GM19025 (cell line): ENCODE results near the gene MARS1.
"Not testable (repeated sequence)": the region's sequence is repeated elsewhere in the genome, so short reads cannot be mapped to it uniquely, and the experiment has no call there.

Experiments used
- ATAC-seq: cut with Tn5 transposase; IDR thresholded peaks from one replicate; pipeline ENCODE4 v1.9.1; 2021; ENCODE audit warnings: mild to moderate bottlenecking, low read depth, moderate library complexity; ENCODE audit not compliant: unreplicated experiment

The MARS1 gene

DNA sequence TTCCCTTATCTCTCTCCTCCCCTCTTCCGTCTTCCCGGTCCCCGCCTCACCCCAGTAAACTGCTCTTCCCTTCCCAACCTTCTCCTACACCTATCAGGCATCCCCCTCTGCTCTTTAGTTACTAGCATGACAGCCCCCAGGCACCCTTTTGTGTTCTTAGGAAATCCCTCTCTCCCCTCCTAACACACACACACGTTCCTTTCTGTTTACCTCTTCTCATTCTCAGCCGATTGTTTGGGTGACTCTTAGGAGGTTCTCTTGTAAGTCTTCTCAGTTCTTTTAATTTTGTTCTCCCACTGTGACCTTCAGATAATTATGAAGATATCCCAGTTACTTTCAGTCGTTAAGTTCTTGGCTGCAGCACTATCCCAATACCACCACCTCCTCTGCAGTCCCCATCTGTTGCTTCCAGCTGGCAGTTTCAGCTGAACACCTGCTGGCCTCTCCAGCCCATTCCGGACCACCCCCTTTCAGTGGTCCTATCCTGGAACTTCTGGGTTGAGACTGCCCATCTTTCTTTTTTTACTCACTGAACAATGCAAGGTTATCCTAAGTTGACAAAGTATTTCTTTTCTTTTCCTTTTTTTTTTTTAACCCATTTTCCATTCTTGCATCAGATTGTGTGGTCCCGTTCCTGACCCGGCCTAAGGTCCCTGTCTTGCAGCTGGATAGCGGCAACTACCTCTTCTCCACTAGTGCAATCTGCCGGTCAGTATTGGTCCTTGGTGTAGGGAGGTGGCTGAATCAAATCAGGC, 711 bp downstream of the MARS1 start:
- no peak for ATAC-seq

DNA sequence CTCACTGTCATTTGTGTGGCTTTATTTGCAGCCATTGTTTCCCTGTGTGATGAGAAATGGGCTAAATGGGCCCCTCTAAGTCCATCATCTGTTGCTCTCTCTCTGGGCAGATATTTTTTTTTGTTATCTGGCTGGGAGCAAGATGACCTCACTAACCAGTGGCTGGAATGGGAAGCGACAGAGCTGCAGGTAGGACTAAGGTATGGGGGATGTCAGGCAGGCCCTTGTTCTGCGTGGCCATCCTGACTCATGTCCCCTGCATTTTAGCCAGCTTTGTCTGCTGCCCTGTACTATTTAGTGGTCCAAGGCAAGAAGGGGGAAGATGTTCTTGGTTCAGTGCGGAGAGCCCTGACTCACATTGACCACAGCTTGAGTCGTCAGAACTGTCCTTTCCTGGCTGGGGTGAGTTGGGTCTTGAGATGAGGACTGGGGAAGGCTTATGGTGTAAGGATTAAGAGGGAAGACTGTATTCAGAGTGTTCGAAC, 1.3 kb downstream of the MARS1 start:
- no peak for ATAC-seq

DNA sequence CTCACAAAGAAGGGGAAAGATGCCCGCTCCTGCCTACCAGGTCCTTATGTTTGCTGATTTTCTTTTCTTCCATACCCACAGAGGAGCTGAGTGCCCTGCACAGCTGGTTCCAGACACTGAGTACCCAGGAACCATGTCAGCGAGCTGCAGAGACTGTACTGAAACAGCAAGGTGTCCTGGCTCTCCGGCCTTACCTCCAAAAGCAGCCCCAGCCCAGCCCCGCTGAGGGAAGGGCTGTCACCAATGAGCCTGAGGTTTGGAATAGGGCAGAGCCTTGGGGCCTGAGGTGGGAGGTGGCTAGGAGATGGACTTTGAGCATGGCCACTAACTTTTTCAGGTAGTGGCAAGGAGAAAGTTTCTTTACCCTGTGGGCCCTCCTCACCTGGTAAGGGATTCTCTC, 2.3 kb downstream of the MARS1 start:
- no peak for ATAC-seq

DNA sequence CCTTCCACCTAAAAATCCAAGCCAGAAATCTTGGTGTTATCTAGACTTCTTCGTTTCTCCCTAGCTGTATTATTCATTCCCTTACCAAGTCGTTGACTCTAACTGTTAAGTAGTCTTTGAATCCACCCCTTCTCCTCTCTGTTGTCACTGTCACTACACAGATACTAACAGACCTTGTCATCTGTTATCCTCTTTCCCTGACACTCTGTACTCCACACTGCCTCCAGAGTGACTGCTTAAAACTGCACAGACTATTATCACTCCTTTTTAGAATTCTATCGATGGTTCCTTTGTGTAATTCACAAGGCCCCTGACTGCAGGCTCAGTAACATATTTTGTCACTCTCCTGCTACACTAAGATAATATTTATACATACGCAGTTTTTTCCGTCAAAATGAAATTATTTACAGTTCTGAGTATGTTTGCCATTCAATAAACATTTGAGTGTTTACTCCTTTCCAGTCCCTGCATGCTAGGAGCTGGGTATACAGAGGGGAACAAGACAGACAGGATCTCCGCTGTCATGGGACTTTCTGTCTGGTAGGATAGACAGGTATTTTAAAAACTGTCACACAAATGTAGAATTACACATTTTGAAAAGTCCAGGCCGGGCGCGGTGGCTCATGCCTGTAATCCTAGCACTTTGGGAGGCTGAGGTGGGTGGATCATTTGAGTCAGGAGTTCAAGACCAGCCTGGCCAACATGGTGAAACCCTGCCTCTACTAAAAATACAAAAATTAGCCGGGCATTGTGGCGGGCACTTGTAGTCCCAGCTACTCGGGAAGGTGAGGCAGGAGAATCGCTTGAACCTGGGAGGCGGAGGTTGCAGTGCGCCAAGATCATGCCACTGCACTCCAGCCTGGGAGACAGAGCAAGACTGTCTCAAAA, 3.8 kb downstream of the MARS1 start:
- ATAC-seq: no peak

DNA sequence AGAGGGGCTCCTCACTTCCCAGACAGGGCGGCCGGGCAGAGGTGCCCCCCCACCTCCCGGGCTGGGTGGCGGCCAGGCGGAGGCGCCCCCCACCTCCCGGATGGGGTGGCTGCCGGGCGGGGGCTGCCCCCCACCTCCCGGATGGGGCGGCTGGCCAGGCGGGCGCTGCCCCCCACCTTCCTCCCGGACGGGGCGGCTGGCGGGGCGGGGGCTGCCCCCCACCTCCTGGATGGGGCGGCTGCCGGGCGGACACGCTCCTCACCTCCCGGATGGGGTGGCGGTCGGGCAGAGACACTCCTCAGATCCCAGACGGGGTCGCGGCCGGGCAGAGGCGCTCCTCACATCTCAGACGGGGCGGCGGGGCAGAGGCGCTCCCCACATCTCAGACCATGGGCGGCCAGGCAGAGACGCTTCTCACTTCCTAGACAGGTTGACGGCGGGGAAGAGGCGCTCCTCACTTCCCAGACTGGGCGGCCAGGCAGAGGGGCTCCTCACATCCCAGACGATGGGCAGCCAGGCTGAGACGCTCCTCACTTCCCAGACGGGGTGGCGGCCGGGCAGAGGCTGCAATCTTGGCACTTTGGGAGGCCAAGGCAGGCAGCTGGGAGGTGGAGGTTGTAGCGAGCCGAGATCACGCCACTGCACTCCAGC, 7.3 kb downstream of the MARS1 start:
- not testable (repeated sequence) for ATAC-seq

DNA sequence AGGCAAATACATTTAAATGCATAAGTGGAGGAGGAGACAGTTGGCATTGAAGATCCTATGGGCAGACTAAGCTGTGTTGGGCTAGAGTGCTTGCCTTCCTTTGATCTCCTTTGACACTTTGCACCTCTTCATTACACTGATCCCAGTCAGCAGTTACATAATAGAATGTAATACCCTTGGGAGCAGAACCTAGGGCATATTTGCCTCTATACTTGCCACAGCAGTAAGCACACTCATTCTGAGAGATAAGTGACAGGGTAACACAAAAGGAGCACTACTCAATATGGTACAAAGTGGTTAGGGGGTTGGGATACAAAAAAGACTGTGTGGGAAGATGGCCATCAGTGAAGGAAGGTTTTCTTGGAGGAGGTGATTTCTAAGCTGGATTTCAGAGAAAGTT, 9.0 kb downstream of the MARS1 start:
- ATAC-seq: no peak

DNA sequence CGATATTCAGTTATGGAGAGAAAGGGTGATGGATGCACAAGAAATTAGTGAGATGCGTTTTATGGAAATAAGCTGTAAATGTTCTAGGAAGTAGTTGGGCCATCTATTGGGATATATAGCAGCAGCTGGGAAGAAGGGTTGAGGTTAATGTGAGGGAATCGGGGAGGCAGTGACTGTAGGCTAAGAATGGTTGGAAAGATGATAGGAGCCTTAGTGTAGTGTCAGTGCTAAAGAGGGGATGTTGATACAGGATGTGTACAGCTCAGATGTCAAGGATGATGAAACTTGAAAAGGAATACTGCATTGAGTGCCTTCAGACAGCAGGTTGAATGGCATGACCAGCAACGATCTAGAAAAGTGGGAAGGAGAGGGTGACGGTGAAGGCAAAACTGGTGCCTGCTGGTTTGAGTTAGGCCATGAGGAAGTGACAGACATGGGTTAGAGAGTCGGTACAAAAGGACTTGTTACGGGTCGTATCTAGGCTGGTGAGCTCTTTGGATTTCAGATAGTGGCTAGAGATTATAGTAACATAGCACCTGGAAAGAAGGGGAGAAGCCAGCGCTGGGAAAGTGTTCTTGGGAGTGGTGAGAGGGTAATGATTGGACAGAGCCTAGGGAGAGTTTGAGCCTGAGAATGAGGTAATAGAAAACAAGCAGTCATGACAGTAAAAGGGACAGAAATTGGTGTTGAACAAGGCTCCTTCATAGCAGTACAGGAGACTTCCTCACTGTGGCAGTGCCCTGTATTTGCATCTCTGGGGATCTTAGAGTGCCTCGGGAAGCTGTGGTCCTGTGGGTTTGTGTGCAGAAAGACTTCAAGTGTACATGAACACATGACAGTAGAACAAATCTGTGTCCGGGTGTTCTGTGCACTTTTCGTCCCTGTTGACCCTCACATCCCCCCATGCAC, 9.6 kb downstream of the MARS1 start:
- ATAC-seq: no peak

DNA sequence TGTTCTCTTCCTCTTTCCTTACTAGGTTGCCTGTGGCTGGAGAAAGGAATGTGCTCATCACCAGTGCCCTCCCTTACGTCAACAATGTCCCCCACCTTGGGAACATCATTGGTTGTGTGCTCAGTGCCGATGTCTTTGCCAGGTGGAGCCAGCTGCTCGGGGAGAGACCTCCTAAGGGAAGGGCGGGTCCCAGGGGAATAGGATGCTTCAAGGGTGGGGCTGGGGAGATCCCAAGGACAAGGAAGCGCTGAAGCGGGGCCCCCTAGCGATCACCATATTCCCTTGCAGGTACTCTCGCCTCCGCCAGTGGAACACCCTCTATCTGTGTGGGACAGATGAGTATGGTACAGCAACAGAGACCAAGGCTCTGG, 10.2 kb downstream of the MARS1 start:
- ATAC-seq: no peak

DNA sequence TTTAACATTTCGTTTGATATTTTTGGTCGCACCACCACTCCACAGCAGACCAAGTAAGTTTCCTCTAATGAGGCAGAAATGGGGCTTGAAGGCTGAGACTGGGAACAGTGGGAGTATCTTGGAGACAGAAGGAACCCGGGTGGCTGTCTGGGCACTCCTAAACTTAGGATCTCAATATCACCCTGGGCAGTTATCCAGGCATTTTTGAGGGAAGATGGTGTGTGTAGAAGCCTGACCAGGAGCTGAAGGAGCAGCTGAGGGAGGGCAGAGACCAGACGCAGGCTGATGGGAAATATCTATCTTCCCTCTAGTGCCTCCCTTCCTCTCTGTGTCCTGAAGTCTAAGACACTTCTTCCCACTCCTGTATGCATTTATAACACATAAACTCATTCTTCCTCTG, 10.7 kb downstream of the MARS1 start:
- no peak for ATAC-seq

DNA sequence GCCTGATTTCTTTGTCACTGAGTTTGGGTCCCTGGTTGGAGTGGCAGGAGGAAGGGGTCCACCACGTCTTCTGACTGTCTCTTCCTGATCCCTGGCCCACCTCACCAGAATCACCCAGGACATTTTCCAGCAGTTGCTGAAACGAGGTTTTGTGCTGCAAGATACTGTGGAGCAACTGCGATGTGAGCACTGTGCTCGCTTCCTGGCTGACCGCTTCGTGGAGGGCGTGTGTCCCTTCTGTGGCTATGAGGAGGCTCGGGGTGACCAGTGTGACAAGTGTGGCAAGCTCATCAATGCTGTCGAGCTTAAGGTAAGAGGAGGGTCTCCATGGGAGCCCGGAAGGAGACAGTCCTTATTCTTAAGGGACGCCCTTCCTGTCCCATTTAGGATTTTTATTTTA, 12.3 kb downstream of the MARS1 start:
- ATAC-seq: no peak

DNA sequence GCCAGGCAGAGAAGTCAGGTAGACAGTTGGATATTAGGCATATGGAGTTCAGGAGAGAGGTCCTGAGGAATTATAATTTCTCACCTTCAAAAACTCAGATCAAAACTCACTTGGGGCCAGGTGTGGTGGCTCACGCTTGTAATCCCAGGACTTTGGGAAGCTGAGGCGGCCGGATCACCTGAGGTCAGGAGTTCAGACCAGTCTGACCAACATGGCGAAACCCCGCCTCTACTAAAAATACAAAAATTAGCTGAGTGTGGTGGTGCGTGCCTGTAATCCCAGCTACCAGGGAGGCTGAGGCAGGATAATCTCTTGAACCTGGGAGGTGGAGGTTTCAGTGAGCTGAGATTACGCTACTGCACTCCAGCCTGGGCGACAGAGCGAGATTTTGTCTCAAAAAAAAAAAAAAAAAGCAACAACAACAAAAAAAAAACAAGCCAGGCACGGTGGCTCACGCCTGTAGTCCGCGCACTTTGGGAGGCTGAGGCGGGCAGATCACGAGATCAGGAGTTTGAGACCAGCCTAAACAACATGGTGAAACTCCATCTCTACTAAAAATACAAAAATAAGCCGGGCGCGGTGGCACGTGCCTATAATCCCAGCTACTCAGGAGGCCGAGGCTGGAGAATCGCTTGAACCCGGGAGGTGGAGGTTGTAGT, 14.6 kb downstream of the MARS1 start:
- not testable (repeated sequence) for ATAC-seq

DNA sequence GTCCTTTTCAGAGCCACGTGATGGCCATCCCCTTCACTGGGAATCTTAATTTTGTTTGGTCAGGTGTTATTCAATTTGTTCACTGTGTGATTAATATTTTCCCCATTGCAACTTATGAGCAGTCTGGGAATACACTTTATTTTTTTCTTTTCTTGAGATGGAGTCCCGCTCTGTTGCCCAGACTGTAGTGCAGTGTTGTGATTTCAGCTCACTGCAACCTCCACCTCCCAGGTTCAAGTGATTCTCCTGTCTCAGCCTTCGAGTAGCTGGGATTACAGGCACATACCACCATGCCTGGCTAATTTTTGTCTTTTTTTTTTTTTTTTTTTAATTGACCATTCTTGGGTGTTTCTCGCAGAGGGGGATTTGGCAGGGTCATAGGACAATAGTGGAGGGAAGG, 18.7 kb downstream of the MARS1 start:
- ATAC-seq: not testable (repeated sequence)

DNA sequence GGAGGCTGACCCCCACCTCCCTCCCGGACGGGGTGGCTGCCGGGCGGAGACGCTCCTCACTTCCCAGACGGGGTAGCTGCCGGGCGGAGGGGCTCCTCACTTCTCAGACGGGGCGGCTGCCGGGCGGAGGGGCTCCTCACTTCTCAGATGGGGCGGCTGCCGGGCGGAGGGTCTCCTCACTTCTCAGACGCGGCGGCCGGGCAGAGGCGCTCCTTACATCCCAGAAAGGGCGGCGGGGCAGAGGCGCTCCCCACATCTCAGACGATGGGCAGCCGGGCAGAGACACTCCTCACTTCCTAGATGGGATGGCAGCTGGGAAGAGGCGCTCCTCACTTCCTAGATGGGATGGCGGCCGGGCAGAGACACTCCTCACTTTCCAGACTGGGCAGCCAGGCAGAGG, 19.9 kb downstream of the MARS1 start:
- ATAC-seq: not testable (repeated sequence)

DNA sequence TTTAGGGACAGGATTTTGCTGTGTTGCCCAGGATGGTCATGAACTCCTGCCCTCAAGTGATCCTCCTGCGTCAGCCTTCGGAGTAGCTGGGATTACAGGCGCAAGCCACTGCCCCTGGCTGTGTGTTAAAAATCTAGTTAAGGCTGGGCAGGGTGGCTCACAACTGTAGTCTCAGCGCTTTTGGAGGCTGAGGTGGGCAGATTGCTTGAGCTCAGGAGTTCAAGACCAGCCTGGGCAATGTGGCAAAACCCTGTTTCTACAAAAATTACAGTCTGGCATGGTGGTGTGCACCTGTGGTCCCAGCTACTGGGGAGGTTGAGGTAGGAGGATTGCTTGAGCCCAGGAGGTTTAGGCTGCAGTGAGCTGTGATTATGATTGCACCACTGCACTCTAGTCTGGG, 23.3 kb downstream of the MARS1 start:
- no peak for ATAC-seq

DNA sequence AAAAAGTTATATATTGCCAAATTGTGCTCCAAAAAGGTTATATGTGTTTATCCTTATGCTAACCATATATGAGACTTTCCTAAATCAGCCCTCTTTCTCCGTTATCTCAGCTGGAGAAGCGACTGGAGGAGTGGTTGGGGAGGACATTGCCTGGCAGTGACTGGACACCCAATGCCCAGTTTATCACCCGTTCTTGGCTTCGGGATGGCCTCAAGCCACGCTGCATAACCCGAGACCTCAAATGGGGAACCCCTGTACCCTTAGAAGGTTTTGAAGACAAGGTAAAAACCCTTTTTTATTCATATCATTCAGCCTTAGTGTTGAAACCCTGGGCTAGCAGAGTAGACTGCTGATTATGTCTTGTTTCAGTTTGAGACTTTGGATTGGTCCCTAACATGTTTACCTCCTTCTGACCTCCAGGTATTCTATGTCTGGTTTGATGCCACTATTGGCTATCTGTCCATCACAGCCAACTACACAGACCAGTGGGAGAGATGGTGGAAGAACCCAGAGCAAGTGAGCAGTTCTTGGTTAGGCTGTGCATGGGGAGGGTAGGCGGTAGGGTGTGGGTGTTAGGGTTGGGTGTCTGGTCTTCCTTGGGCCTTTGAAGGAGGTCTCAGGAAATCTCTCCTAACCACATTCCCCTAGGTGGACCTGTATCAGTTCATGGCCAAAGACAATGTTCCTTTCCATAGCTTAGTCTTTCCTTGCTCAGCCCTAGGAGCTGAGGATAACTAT, 23.9 kb downstream of the MARS1 start:
- no peak for ATAC-seq

DNA sequence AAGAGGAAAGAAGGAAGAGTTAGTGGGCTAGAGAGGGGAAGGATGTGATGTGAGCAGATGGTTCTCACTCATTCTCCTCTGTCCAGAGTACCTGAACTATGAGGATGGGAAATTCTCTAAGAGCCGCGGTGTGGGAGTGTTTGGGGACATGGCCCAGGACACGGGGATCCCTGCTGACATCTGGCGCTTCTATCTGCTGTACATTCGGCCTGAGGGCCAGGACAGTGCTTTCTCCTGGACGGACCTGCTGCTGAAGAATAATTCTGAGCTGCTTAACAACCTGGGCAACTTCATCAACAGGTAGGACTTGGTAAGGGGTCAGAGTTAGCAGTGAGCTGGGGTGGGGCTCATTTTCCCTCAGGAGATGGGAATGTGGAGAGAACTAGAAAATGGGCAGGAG, 24.8 kb downstream of the MARS1 start:
- no peak for ATAC-seq

DNA sequence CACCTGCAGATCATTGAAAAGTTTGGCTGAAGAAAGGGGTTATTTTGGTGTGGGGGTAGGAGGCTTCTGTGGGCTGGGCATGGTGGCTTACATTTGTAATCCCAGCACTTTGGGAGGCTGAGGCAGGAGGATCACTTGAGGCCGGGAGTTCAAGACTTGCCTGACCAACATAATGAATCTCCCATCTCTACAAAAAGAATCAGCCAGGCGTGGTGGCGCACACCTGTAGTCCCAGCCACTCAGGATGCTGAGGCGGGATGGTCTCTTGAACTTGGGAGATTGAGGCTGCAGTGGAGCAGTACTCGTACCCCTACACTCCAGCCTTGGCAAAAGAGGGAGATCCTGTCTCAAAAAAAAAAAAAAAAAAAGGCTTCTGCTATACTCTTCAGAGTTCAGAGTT, 25.4 kb downstream of the MARS1 start:
- ATAC-seq: no peak

DNA sequence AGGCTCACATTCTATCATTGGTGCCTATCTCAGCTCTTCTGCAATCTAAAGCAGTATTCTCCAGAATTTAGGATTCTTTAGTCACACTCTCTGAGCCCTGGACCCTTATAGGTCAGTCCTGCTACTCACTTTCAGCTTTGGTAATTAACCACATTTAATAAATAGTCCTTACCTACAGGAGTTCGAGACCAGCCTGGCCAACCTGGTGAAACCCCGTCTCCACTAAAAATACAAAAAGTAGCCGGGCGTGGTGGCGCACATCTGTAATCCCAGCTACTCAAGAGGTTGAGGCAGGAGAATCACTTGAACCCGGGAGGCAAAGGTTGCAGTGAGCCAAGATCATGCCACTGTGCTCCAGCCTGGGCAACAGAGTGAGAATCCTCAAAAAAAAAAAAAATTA, 25.8 kb downstream of the MARS1 start:
- not testable (repeated sequence) for ATAC-seq

DNA sequence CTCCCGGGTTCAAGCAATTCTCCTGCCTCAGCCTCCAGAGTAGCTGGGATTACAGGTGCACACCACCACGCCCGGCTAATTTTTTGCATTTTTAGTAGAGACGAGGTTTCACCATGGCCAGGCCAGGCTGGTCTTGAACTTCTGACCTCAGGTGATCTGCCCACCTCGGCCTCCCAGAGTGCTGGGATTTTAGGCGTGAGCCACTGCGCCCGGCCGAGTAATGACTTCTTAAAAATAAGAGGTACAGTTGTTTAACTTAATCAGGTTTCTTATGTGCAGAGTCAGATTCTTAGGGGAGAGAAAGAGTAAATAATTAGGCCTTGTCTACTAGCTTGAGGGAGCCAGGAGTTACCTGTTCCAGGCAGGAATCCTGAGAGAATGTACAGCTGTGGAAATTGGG, 26.4 kb downstream of the MARS1 start:
- ATAC-seq: not testable (repeated sequence)
